K562 (cell line): Measurements from ENCODE around the gene UNC45A. TPM values are rescaled to one million over a fixed set of nuclear protein-coding genes. Genes with fewer than 3 reads are reported as not detected.
A peak's percentile ranks its signal among the peaks of the same experiment; 100 is the strongest.

Source experiments
- ATAC-seq: fragments of 200-7000 bp; cut with Tn5 transposase; 3 replicates; pipeline ENCODE4 v1.9.1; 2020; ENCODE audit warnings: moderate library complexity
- BruUV-seq: library from RNA; stranded (reverse); fragments of 400-500 nt; replicated peaks from 2 replicates; lab custom pipeline; 2021; lab: Mats Ljungman, UMichigan
- CTCF ChIA-PET: fragments of 300-600 bp; formaldehyde crosslinking; extraction: SDS; loops from one replicate; lab custom pipeline; 2021; ENCODE audit warnings: low intra/inter-chr PET ratio; lab: Yijun Ruan, JAX
- POLR2A ChIA-PET: fragments of 300-600, 350-650 bp; sonication (Branson Sonifier 250); formaldehyde crosslinking; extraction: SDS; loops from one replicate; lab custom pipeline; 2021; ENCODE audit warnings: antibody characterized with exemption, inconsistent platforms; lab: Yijun Ruan, JAX
- DNase-seq, 4 experiments: peaks; one replicate each; pipeline versions ENCODE4 v3.0.0 to v3.0.0-alpha.2; 2011 to 2018; ENCODE audit warnings: low spot score in 3 of 4, mixed read lengths in 3 of 4; ENCODE audit errors: extremely low read depth in 1 of 4
- FAIRE-seq: peaks from 2 replicates; lab custom pipeline; 2011; peaks lifted over from hg19 to GRCh38; lab: Jason Lieb, UNC
- H2AFZ ChIP-seq: 2 replicates; pipeline ENCODE4 v1.6.0; 2011; ENCODE audit warnings: low read depth, low read length, control low read depth, inconsistent platforms
- H3K27ac ChIP-seq: fragments of 200-600 bp; 3 replicates; pipeline ENCODE4 v1.8.0; 2011; ENCODE audit warnings: low read depth, mild to moderate bottlenecking, control low read depth, inconsistent platforms, low read length, moderate library complexity, mixed read lengths; ENCODE audit errors: extremely low read depth
- H3K27me3 ChIP-seq, 2 experiments: fragments of 300-600 bp in 1 of 2; 2 replicates in 1 of 2; 3 replicates in 1 of 2; pipeline versions ENCODE4 v1.6.0 to v1.8.0; 2011; ENCODE audit warnings: inconsistent platforms in 2 of 2, low read length in 2 of 2, mild to moderate bottlenecking in 1 of 2, mixed read lengths in 1 of 2, moderate library complexity in 1 of 2; ENCODE audit not compliant: control insufficient read depth in 2 of 2, insufficient read depth in 2 of 2
- H3K36me3 ChIP-seq: fragments of 300-600 bp; 3 replicates; pipeline ENCODE4 v1.8.0; 2011; ENCODE audit warnings: mild to moderate bottlenecking, low read length, inconsistent platforms; ENCODE audit not compliant: control insufficient read depth, insufficient read depth
- H3K4me1 ChIP-seq, 2 experiments: fragments of 200-600 bp in 1 of 2; replicated peaks in 1 of 2; 2 replicates in 1 of 2; 3 replicates in 1 of 2; pipeline versions ENCODE4 v1.5.1 to v1.8.0; 2011; ENCODE audit warnings: inconsistent platforms in 2 of 2, low read length in 2 of 2, mild to moderate bottlenecking in 1 of 2, mixed read lengths in 1 of 2, moderate library complexity in 1 of 2; ENCODE audit not compliant: control insufficient read depth in 2 of 2, insufficient read depth in 2 of 2
- H3K4me2 ChIP-seq: 2 replicates; pipeline ENCODE4 v1.6.1; 2011; ENCODE audit warnings: low read length, control low read depth, inconsistent platforms, mixed read lengths; ENCODE audit not compliant: insufficient read depth
- H3K4me3 ChIP-seq: fragments of 200-600 bp; sonication (generic), shearing (Covaris generic); 2 replicates; pipeline ENCODE4 v1.5.1; 2016; ENCODE audit warnings: control low read depth, inconsistent platforms
- H3K79me2 ChIP-seq: fragments of 200-600 bp; 3 replicates; pipeline ENCODE4 v1.8.0; 2011; ENCODE audit warnings: low read length, inconsistent platforms; ENCODE audit not compliant: control insufficient read depth, insufficient read depth
- H3K9ac ChIP-seq, 2 experiments: 2 replicates each; pipeline versions ENCODE4 v1.6.0 to v1.6.1; 2011; ENCODE audit warnings: low read depth in 2 of 2, low read length in 2 of 2, control low read depth in 1 of 2, inconsistent platforms in 1 of 2, mild to moderate bottlenecking in 1 of 2, mixed read lengths in 1 of 2; ENCODE audit not compliant: insufficient read depth in 1 of 2
- H3K9me1 ChIP-seq: one replicate; pipeline ENCODE4 v1.6.0; 2011; ENCODE audit warnings: inconsistent platforms, mild to moderate bottlenecking, low read length, moderate library complexity; ENCODE audit not compliant: control insufficient read depth, insufficient read depth
- H3K9me3 ChIP-seq: replicated peaks from 2 replicates; pipeline ENCODE4 v1.5.1; 2011; ENCODE audit warnings: low read depth, low read length, inconsistent platforms; ENCODE audit not compliant: control insufficient read depth, insufficient read depth
- H4K20me1 ChIP-seq: replicated peaks from 2 replicates; pipeline ENCODE4 v1.6.1; 2011; ENCODE audit warnings: low read length, inconsistent platforms, mixed read lengths; ENCODE audit not compliant: control insufficient read depth, insufficient read depth
- BHLHE40 ChIP-seq: IDR thresholded peaks from 2 replicates; pipeline ENCODE4 v1.6.1; 2011; ENCODE audit warnings: low read length, improper control_type of control experiment
- CBFA2T2 ChIP-seq: fragments of 450-650 bp; conservative IDR thresholded peaks from 2 replicates; pipeline ENCODE4 v1.6.1; 2017; ENCODE audit warnings: mild to moderate bottlenecking
- CBFA2T3 ChIP-seq: fragments of 450-650 bp; IDR thresholded peaks from 2 replicates; pipeline ENCODE4 v1.6.1; 2017
- FOSL1 ChIP-seq: fragments of 200-800 bp; sonication (Bioruptor generic); conservative IDR thresholded peaks from 2 replicates; pipeline ENCODE4 v1.6.1; 2016; ENCODE audit warnings: missing genetic modification characterization, missing compliant biosample characterization
- HDAC1 ChIP-seq, 2 experiments: fragments of 450-650 bp; IDR thresholded peaks; 2 replicates each; pipeline ENCODE4 v1.6.1; 2016 to 2017; ENCODE audit warnings: inconsistent platforms in 1 of 2, mild to moderate bottlenecking in 1 of 2, moderate library complexity in 1 of 2
- HOXB6 ChIP-seq: fragments of 250-450 bp; sonication (Bioruptor Pico); IDR thresholded peaks from 2 replicates; pipeline ENCODE4 v1.5.1; 2022; ENCODE audit warnings: mild to moderate bottlenecking, borderline replicate concordance
- SAFB ChIP-seq: fragments of 200-400 bp; formaldehyde crosslinking; IDR thresholded peaks from 2 replicates; pipeline ENCODE4 v1.6.1; 2017; ENCODE audit warnings: low read depth, low read length, borderline replicate concordance
- ZNF324 ChIP-seq: fragments of 250-450 bp; sonication (Bioruptor Pico); IDR thresholded peaks from 2 replicates; pipeline ENCODE4 v1.4.0; 2020; ENCODE audit warnings: mild to moderate bottlenecking
- ZNF584 ChIP-seq: fragments of 200-800 bp; sonication (Bioruptor generic); IDR thresholded peaks from 2 replicates; pipeline ENCODE4 v1.6.1; 2016; ENCODE audit warnings: low read depth, mild to moderate bottlenecking, missing genetic modification characterization, missing compliant biosample characterization
- WGBS: fragments of 100-300 bp; shearing (Covaris generic); methylation state at CpG from one replicate; pipeline ENCODE4 v1.1.6; 2016; ENCODE audit warnings: low coverage, mixed read lengths; ENCODE audit not compliant: insufficient coverage; ENCODE audit errors: missing lambda C conversion rate; 5-methylcytosine and 5-hydroxymethylcytosine counted together
- in situ Hi-C: fragments of 300-500 bp; cut with MboI; formaldehyde crosslinking; loops from 4 replicates; pipeline ENCODE4 v1.15.0; 2018; ENCODE audit warnings: inconsistent platforms, mixed read lengths
- intact Hi-C: fragments of 100-400 bp; cut with micrococcal nuclease; formaldehyde crosslinking; loops from 2 replicates; pipeline ENCODE4 v1.14.2; 2022
- polyA plus RNA-seq, 8 experiments: library from polyadenylated mRNA; depleted of rRNA in 4 of 8; stranded (reverse) in 5 of 8; unstranded in 3 of 8; fragments of >200 nt; fragmentation: Nextera tagmentation in 2 of 8; fragmentation: Illumina TruSeq in 1 of 8; extraction: Ambion mirVana in 2 of 8; extraction: Trizol in 1 of 8; gene quantifications; 2 replicates each; pipeline versions ENCODE4 v1.2.1 to v1.2.3, GENCODE V29; 2011 to 2014; ENCODE audit warnings: inconsistent platforms in 1 of 8, missing spikeins in 1 of 8
- total RNA-seq, 7 experiments: library from RNA; depleted of rRNA in 6 of 7; stranded (reverse); fragments of >200 nt in 6 of 7; fragmentation: Illumina TruSeq in 2 of 7; extraction: Trizol in 2 of 7; gene quantifications; 2 replicates each; pipeline versions ENCODE4 v1.2.1 to v1.2.3, GENCODE V29; 2011 to 2021; ENCODE audit warnings: low replicate concordance in 1 of 7
- TF ChIP-seq, protein P1 (sequence below), 2 experiments: fragments of 450-650 bp; conservative IDR thresholded peaks; 2 replicates each; pipeline ENCODE4 v1.6.1; 2017; ENCODE audit warnings: mild to moderate bottlenecking in 2 of 2, moderate library complexity in 2 of 2
- TF ChIP-seq, protein P2 (sequence below): sonication (generic); formaldehyde crosslinking; IDR thresholded peaks from 2 replicates; pipeline ENCODE4 v1.8.0; 2022; ENCODE audit warnings: missing genetic modification reagents, mild to moderate bottlenecking, moderate library complexity, borderline replicate concordance
- TF ChIP-seq, protein P3 (sequence below): sonication (generic); formaldehyde crosslinking; IDR thresholded peaks from 2 replicates; pipeline ENCODE4 v1.9.0; 2022; ENCODE audit warnings: mild to moderate bottlenecking, missing genetic modification reagents
- TF ChIP-seq, protein P4 (sequence below), 2 experiments: fragments of 450-650 bp in 1 of 2; sonication (generic) in 1 of 2; formaldehyde crosslinking in 1 of 2; IDR thresholded peaks in 1 of 2; conservative IDR thresholded peaks in 1 of 2; 2 replicates each; pipeline versions ENCODE4 v1.6.1 to v1.8.1; 2016 to 2023; ENCODE audit warnings: mild to moderate bottlenecking in 2 of 2, moderate library complexity in 2 of 2, inconsistent platforms in 1 of 2, missing genetic modification reagents in 1 of 2
- TF ChIP-seq, protein P5 (sequence below): fragments of 250-450 bp; sonication (Bioruptor Pico); IDR thresholded peaks from 2 replicates; pipeline ENCODE4 v1.6.1; 2021; ENCODE audit warnings: mild to moderate bottlenecking
- TF ChIP-seq, protein P6 (sequence below), 2 experiments: IDR thresholded peaks; 2 replicates each; pipeline ENCODE4 v1.6.1; 2011; ENCODE audit warnings: borderline replicate concordance in 1 of 2, control low read depth in 1 of 2, low read depth in 1 of 2, low read length in 1 of 2, mild to moderate bottlenecking in 1 of 2, mixed read lengths in 1 of 2, moderate library complexity in 1 of 2; ENCODE audit not compliant: insufficient read depth in 1 of 2, insufficient read length in 1 of 2, poor library complexity in 1 of 2, severe bottlenecking in 1 of 2; ENCODE audit errors: extremely low read depth in 1 of 2

Gene UNC45A
- total and polyA plus RNA-seq, 9 of the 15 experiments (the other 6 are each of a cell fraction or from before 2014, with no cell fraction given): 22.4 to 79.3 (median 43.7) TPM

DNA sequence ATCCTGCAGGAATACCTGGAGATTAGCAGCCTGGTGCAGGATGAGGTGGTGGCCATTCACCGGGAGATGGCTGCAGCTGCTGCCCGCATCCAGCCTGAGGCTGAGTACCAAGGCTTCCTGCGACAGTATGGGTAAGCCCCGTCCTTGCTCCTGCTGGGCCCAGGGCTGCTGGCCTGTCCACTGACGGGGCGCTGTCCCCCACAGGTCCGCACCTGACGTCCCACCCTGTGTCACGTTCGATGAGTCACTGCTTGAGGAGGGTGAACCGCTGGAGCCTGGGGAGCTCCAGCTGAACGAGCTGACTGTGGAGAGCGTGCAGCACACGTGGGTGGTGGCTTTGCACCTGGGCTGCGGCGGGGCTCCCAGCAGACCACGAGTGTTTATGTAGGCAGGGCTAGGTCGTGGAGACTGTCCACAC lies 45.8 kb upstream of the UNC45A start:
- peak overlapping the region; percentile 41; the same call in 1 of the 2 replicates for H2AFZ ChIP-seq
- no peaks in the 10 kb centered on the region for H3K27me3 ChIP-seq
- ATAC-seq (no peak), FAIRE-seq (no peak), DNase-seq (no peak)
- in situ Hi-C loops: loop anchor here (5.0 to 10.0 kb wide), 3 partner anchors 242 to 575 kb away; no protein-coding TSS in a partner anchor
- H3K9ac ChIP-seq: peak overlapping the region in 1 of 2 experiments; percentile 84; a peak in 2 of 4 replicates
- POLR2A ChIA-PET: interaction anchor here (0.8 to 2.9 kb wide), 4 partner anchors 8 to 15 kb away, joined by 3 to 12 read pairs (median 4); partner anchors contain the start of gene MAN2A2
- no peaks in the 10 kb centered on the region for H3K9me3 ChIP-seq
- H3K4me3 ChIP-seq: no peak overlapping the region
- H3K27ac ChIP-seq: no peak overlapping the region
- H4K20me1 ChIP-seq: no peaks in the 10 kb centered on the region
- BruUV-seq: no TSS peak
- CTCF ChIA-PET: interaction anchor here (0.6 kb wide), 1 partner anchor 71 kb away, joined by 3 read pairs; no protein-coding TSS in a partner anchor
- H3K36me3 ChIP-seq: no peaks in the 10 kb centered on the region
- H3K9me1 ChIP-seq: no peaks in the 10 kb centered on the region
- no peak overlapping the region for H3K4me2 ChIP-seq
- intact Hi-C loops: loop anchor here (5.0 to 10.0 kb wide), 4 partner anchors 72 to 565 kb away; no protein-coding TSS in a partner anchor
- peaks cover 10 to 71% of the 10 kb centered on the region in 2 experiments; a peak in 4 of 5 replicates for H3K4me1 ChIP-seq
- no peaks in the 10 kb centered on the region for H3K79me2 ChIP-seq
- TF ChIP-seq CBFA2T3: 0 out of 2 replicates have a peak, but pooled peaks have one; percentile 16
- TF ChIP-seq ZNF584 (CRISPR knock-in tag): no peak
- peak; percentile 63 for TF ChIP-seq BHLHE40
- no peak for TF ChIP-seq HOXB6 (CRISPR knock-in tag)
- TF ChIP-seq, protein P1, sequence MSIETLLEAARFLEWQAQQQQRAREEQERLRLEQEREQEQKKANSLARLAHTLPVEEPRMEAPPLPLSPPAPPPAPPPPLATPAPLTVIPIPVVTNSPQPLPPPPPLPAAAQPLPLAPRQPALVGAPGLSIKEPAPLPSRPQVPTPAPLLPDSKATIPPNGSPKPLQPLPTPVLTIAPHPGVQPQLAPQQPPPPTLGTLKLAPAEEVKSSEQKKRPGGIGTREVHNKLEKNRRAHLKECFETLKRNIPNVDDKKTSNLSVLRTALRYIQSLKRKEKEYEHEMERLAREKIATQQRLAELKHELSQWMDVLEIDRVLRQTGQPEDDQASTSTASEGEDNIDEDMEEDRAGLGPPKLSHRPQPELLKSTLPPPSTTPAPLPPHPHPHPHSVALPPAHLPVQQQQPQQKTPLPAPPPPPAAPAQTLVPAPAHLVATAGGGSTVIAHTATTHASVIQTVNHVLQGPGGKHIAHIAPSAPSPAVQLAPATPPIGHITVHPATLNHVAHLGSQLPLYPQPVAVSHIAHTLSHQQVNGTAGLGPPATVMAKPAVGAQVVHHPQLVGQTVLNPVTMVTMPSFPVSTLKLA (conservative IDR thresholded peaks at IDR 0.05): 0 out of 4 replicates have a peak, but pooled peaks of 1 of the 2 experiments have one; percentile 34
- TF ChIP-seq, protein P2, sequence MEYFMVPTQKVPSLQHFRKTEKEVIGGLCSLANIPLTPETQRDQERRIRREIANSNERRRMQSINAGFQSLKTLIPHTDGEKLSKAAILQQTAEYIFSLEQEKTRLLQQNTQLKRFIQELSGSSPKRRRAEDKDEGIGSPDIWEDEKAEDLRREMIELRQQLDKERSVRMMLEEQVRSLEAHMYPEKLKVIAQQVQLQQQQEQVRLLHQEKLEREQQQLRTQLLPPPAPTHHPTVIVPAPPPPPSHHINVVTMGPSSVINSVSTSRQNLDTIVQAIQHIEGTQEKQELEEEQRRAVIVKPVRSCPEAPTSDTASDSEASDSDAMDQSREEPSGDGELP (CRISPR knock-in tag): peak; percentile 64; the same call in 1 of the 2 replicates
- peak; percentile 28; the same call in 1 of the 2 replicates for TF ChIP-seq CBFA2T2
- TF ChIP-seq, protein P3, sequence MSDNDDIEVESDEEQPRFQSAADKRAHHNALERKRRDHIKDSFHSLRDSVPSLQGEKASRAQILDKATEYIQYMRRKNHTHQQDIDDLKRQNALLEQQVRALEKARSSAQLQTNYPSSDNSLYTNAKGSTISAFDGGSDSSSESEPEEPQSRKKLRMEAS (CRISPR knock-in tag): peak; percentile 74
- TF ChIP-seq, protein P4, sequence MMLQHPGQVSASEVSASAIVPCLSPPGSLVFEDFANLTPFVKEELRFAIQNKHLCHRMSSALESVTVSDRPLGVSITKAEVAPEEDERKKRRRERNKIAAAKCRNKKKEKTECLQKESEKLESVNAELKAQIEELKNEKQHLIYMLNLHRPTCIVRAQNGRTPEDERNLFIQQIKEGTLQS (IDR thresholded peaks at IDR 0.05): peak; percentile 38; the same call in 1 of the 2 replicates
- TF ChIP-seq, protein P4 (CRISPR knock-in tag; conservative IDR thresholded peaks at IDR 0.05): no peak
- TF ChIP-seq, protein P5, sequence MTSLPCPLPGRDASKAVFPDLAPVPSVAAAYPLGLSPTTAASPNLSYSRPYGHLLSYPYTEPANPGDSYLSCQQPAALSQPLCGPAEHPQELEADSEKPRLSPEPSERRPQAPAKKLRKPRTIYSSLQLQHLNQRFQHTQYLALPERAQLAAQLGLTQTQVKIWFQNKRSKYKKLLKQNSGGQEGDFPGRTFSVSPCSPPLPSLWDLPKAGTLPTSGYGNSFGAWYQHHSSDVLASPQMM (CRISPR knock-in tag): no peak
- 0 out of 4 replicates have a peak, but pooled peaks of 1 of the 2 experiments have one; percentile 21 for TF ChIP-seq HDAC1 (IDR thresholded peaks at IDR 0.05)
- TF ChIP-seq FOSL1 (tag): 0 out of 2 replicates have a peak, but pooled peaks have one; percentile 13
- no peak for TF ChIP-seq ZNF324 (CRISPR knock-in tag)
- TF ChIP-seq, protein P6, sequence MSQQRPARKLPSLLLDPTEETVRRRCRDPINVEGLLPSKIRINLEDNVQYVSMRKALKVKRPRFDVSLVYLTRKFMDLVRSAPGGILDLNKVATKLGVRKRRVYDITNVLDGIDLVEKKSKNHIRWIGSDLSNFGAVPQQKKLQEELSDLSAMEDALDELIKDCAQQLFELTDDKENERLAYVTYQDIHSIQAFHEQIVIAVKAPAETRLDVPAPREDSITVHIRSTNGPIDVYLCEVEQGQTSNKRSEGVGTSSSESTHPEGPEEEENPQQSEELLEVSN (IDR thresholded peaks at IDR 0.05; ENCODE audit: borderline replicate concordance in 1 of 2, extremely low read depth in 1 of 2, insufficient read depth in 1 of 2, insufficient read length in 1 of 2, low read depth in 1 of 2, low read length in 1 of 2, poor library complexity in 1 of 2, severe bottlenecking in 1 of 2): peak in 1 of 2 experiments; percentile 20
- TF ChIP-seq SAFB: no peak
- WGBS: 53% methylated on average over 17 of the region's 18 CpGs
